ENCODE results near the gene RNASEH2C.
"Not testable (repeated sequence)": the region's sequence is repeated elsewhere in the genome, so short reads cannot be mapped to it uniquely, and the experiment has no call there.

DNA sequence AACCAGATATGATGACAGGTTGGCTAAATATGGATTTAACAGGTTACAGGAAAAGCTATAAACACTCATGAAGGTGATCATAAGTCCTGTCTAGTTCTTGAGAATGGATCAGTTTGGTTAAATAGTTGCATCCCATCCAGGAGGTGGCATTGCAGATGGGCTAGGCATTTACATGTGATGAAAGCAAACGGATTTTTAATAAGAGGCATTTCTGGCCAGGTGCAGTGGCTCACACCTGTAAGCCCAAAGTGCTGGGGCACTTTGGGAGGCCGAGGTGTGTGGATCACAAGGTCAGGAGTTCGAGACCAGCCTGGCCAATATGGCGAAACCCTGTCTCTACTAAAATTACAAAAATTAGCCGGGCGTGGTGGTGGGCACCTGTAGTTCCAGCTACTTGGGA is 37.1 kb downstream of the RNASEH2C start:
- TF ChIP-seq TAF1 (CRISPR knock-in tag; IDR thresholded peaks at IDR 0.05); YY1 (IDR thresholded peaks at IDR 0.05; ENCODE audit: insufficient read depth, insufficient replicate concordance, low read depth, low read length): not testable (repeated sequence)
- TF ChIP-seq, protein P1, sequence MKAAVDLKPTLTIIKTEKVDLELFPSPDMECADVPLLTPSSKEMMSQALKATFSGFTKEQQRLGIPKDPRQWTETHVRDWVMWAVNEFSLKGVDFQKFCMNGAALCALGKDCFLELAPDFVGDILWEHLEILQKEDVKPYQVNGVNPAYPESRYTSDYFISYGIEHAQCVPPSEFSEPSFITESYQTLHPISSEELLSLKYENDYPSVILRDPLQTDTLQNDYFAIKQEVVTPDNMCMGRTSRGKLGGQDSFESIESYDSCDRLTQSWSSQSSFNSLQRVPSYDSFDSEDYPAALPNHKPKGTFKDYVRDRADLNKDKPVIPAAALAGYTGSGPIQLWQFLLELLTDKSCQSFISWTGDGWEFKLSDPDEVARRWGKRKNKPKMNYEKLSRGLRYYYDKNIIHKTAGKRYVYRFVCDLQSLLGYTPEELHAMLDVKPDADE (CRISPR knock-in tag; IDR thresholded peaks at IDR 0.05), result not testable (repeated sequence)
- TF ChIP-seq, protein P2, sequence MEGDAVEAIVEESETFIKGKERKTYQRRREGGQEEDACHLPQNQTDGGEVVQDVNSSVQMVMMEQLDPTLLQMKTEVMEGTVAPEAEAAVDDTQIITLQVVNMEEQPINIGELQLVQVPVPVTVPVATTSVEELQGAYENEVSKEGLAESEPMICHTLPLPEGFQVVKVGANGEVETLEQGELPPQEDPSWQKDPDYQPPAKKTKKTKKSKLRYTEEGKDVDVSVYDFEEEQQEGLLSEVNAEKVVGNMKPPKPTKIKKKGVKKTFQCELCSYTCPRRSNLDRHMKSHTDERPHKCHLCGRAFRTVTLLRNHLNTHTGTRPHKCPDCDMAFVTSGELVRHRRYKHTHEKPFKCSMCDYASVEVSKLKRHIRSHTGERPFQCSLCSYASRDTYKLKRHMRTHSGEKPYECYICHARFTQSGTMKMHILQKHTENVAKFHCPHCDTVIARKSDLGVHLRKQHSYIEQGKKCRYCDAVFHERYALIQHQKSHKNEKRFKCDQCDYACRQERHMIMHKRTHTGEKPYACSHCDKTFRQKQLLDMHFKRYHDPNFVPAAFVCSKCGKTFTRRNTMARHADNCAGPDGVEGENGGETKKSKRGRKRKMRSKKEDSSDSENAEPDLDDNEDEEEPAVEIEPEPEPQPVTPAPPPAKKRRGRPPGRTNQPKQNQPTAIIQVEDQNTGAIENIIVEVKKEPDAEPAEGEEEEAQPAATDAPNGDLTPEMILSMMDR (CRISPR knock-in tag; IDR thresholded peaks at IDR 0.05), result not testable (repeated sequence)
- TF ChIP-seq, protein P3, sequence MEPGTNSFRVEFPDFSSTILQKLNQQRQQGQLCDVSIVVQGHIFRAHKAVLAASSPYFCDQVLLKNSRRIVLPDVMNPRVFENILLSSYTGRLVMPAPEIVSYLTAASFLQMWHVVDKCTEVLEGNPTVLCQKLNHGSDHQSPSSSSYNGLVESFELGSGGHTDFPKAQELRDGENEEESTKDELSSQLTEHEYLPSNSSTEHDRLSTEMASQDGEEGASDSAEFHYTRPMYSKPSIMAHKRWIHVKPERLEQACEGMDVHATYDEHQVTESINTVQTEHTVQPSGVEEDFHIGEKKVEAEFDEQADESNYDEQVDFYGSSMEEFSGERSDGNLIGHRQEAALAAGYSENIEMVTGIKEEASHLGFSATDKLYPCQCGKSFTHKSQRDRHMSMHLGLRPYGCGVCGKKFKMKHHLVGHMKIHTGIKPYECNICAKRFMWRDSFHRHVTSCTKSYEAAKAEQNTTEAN (CRISPR knock-in tag; conservative IDR thresholded peaks at IDR 0.05), result not testable (repeated sequence)
